ENCODE measurements around the gene HSD11B2. TPM values are rescaled to one million over a fixed set of nuclear protein-coding genes. Genes with fewer than 3 reads are reported as not detected.

Gene HSD11B2
- total and polyA plus RNA-seq, 2 of the 8 experiments (the other 6 are each of a cell fraction or from before 2014, with no cell fraction given): 28.7 to 32.9 TPM

- DNase-seq (ENCODE audit: low read depth in 1 of 2, low spot score in 2 of 2) (peak in 1 of 2 experiments; percentile 94), FAIRE-seq (no peak)
- ChIA-PET POLR2A (ENCODE audit: partially characterized antibody) (interaction anchor here (0.6 to 1.4 kb wide), 4 partner anchors 9 to 148 kb away, joined by 3 to 5 read pairs (median 4); no protein-coding TSS in a partner anchor), CTCF (ENCODE audit: partially characterized antibody) (interaction anchor here (0.6 to 24.6 kb wide), 16 partner anchors 11 to 170 kb away, joined by 3 to 476 read pairs (median 6); partner anchors contain the start of gene TPPP3)
- Histone ChIP-seq H3K27me3 (replicated peaks in 1 of 4; ENCODE audit: control insufficient read depth in 3 of 4, extremely low read depth in 1 of 4, insufficient read depth in 3 of 4, low read length in 3 of 4) (no peaks in the 10 kb centered on the region; a peak in 2 of 7 replicates), H3K23me2 (ENCODE audit: low read depth, low read length) (peaks cover 4% of the 10 kb centered on the region; the same call in 1 of the 2 replicates), H3K9ac (replicated peaks in 1 of 4; ENCODE audit: extremely low read depth in 1 of 4, low read depth in 3 of 4, low read length in 3 of 4) (peak within 1 kb of the TSS in 3 of 4 experiments; percentile 25 to 56 (median 44); a peak in 3 of 7 replicates), H2AK5ac (ENCODE audit: low read depth, low read length) (no peak within 1 kb of the TSS), H3K4ac (replicated peaks; ENCODE audit: insufficient read length, low read depth, low read length) (peak within 1 kb of the TSS; percentile 62), H3K23ac (ENCODE audit: insufficient read length) (no peak within 1 kb of the TSS), H2BK20ac (ENCODE audit: low read length) (no peak within 1 kb of the TSS), H3K56ac (replicated peaks; ENCODE audit: insufficient read length, low read depth, low read length) (no peak within 1 kb of the TSS), H4K5ac (ENCODE audit: insufficient read length, low read depth, low read length) (no peak within 1 kb of the TSS), H4K8ac (ENCODE audit: extremely low read depth, insufficient read depth, low read length) (peak within 1 kb of the TSS; percentile 88; the same call in 1 of the 2 replicates), H4K20me1 (replicated peaks in 1 of 2; ENCODE audit: control insufficient read depth in 1 of 2, insufficient read depth in 2 of 2, low read length in 2 of 2) (no peaks in the 10 kb centered on the region), H3K14ac (ENCODE audit: insufficient read length) (no peak within 1 kb of the TSS), H3K27ac (ENCODE audit: low read depth, low read length) (no peak within 1 kb of the TSS), H2BK15ac (ENCODE audit: low read length) (no peak within 1 kb of the TSS; the same call in 1 of the 2 replicates), H4K91ac (replicated peaks; ENCODE audit: insufficient read length, low read length) (no peak within 1 kb of the TSS), H3K18ac (ENCODE audit: extremely low read depth, low read length) (no peak within 1 kb of the TSS; the same call in 1 of the 2 replicates), H3K9me3 (ENCODE audit: insufficient read depth in 2 of 2, low read depth in 1 of 2, low read length in 1 of 2) (no peaks in the 10 kb centered on the region), H3K4me1 (replicated peaks in 1 of 4; ENCODE audit: control insufficient read depth in 3 of 4, insufficient read depth in 4 of 4, low read length in 3 of 4) (peaks cover 0 to 10% (median 5%) of the 10 kb centered on the region in 4 experiments; a peak in 4 of 7 replicates), H2BK5ac (ENCODE audit: low read depth, low read length) (no peak within 1 kb of the TSS), H2BK12ac (ENCODE audit: low read depth, low read length) (no peak within 1 kb of the TSS; the same call in 1 of the 2 replicates), H3K36me3 (ENCODE audit: control insufficient read depth in 2 of 4, insufficient read depth in 4 of 4, low read length in 3 of 4) (no peaks in the 10 kb centered on the region), H3K4me3 (ENCODE audit: extremely low read depth in 1 of 4, insufficient read depth in 2 of 4, low read depth in 3 of 4, low read length in 4 of 4) (peak within 1 kb of the TSS; percentile 40 to 66 (median 54)), H3K79me1 (ENCODE audit: low read depth, low read length) (no peaks in the 10 kb centered on the region; the same call in 1 of the 2 replicates), H2AFZ (ENCODE audit: low read length) (peak within 1 kb of the TSS; percentile 71; the same call in 1 of the 2 replicates), H3K79me2 (ENCODE audit: control insufficient read depth in 1 of 2, insufficient read depth in 2 of 2, low read length in 2 of 2) (no peaks in the 10 kb centered on the region), H3K4me2 (ENCODE audit: insufficient read depth in 1 of 2, low read depth in 2 of 2, low read length in 2 of 2) (peak within 1 kb of the TSS; percentile 73 to 79), H2BK120ac (replicated peaks; ENCODE audit: low read depth, low read length) (no peak within 1 kb of the TSS)
- 9% methylated on average over 62 of the region's 73 CpGs; no CpG with 5 or more reads in 1 of the 2 experiments for WGBS, 2 experiments (ENCODE audit: extremely low coverage in 1 of 2, insufficient coverage in 1 of 2, insufficient read length in 1 of 2, insufficient replicate concordance in 2 of 2, low coverage in 1 of 2, low lambda C conversion rate in 2 of 2, missing lambda C conversion rate in 1 of 2)
- TF ChIP-seq GABPA (IDR thresholded peaks at IDR 0.05; ENCODE audit: borderline replicate concordance, insufficient read depth, low read length) (no peak), POU5F1 (IDR thresholded peaks at IDR 0.05; ENCODE audit: low read depth, low read length) (no peak), CREB1 (IDR thresholded peaks at IDR 0.05) (peak; percentile 79), BACH1 (IDR thresholded peaks at IDR 0.05; ENCODE audit: low read length) (no peak), JUND (IDR thresholded peaks at IDR 0.05; ENCODE audit: low read length) (no peak), ZNF274 (IDR thresholded peaks at IDR 0.05; ENCODE audit: borderline replicate concordance, extremely low read depth, low read length) (no peak), TEAD4 (IDR thresholded peaks at IDR 0.05; ENCODE audit: low read depth, low read length) (no peak), RAD21 (IDR thresholded peaks at IDR 0.05 in 1 of 2, conservative IDR thresholded peaks at IDR 0.05 in 1 of 2; ENCODE audit: low read depth in 2 of 2, low read length in 2 of 2) (peak; percentile 54 to 65), MAX (IDR thresholded peaks at IDR 0.05) (peak; percentile 12; the same call in 1 of the 2 replicates)
Observed at GRCh38 chr16:67415872-67416793, 14.8 kb upstream of the HSD11B2 start, which contains the start of gene ZDHHC1. Gene ZDHHC1, minus strand, starts transcription at chr16:67416477. Its CDS starts 8,702 bp downstream, at chr16:67407775.
